GM04504 (cell line): ENCODE results near the gene GTPBP3.
"Not testable (repeated sequence)": the region's sequence is repeated elsewhere in the genome, so short reads cannot be mapped to it uniquely, and the experiment has no call there.

ENCODE experiments used
- DNase-seq: peaks from one replicate; pipeline ENCODE4 v3.0.0-alpha.2; 2012; ENCODE audit warnings: low read depth

Gene GTPBP3

DNA sequence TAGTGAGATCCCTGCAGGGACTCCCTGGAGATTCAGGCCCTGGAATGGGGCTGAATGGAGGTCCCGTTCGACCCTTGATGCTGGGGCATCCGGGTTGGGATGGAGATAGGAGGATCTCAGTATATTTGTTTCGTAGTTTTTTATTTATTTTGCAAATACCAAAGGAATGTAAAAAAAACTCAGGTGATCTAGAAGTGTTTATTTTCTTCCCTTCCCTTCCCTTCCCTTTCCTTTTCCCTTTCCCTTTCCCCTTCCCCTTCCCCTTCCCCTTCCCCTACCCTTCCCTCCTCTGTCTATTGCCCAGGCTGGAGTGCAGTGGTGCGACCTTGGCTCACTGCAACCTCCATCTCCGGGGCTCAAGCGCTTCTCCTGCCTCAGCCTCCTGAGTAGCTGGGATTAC, 4.5 kb downstream of the GTPBP3 start:
- no peak for DNase-seq

GRCh38 chr19:17346109-17346671, 8.8 kb downstream of the GTPBP3 start:
- DNase-seq, result no peak

- no peak for DNase-seq
These were observed 10.0 kb downstream of the GTPBP3 start for GRCh38 chr19:17347361-17347760.

GRCh38 chr19:17347877-17348276, 10.5 kb downstream of the GTPBP3 start:
- no peak for DNase-seq

- DNase-seq, result no peak
These were observed 11.3 kb downstream of the GTPBP3 start for GRCh38 chr19:17348700-17349099.

- no peak for DNase-seq
These were observed 14.6 kb downstream of the GTPBP3 start for GRCh38 chr19:17351815-17352435.

- DNase-seq, result no peak
These were observed 15.4 kb downstream of the GTPBP3 start for GRCh38 chr19:17352608-17353280.

DNA sequence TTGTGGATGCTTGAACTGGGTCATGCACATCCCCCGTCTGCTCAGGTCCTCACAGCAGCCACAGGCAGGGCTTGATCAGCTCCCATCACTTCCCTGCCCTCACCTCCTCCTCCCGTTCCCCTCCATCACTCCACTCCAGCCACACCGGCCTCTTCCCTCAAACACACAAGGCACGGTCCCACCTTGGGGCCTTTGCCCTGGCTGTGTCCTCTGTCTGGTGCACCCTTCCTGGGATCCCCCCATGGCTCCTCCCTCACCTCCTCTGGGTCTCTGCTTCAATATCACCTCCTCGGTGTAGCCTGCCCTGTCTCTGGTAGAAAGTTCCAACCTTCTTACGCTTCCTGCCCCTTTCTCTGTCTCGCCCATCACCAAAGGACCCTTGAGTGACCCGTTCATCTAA, 16.0 kb downstream of the GTPBP3 start:
- no peak for DNase-seq

- DNase-seq, result no peak
These were observed 19.8 kb downstream of the GTPBP3 start for GRCh38 chr19:17357078-17357666.

- no peak for DNase-seq
These were observed 20.4 kb downstream of the GTPBP3 start for GRCh38 chr19:17357724-17358123.

GRCh38 chr19:17358395-17358794, 21.0 kb downstream of the GTPBP3 start:
- no peak for DNase-seq

- no peak for DNase-seq
These were observed 22.8 kb downstream of the GTPBP3 start for GRCh38 chr19:17359905-17360800.

DNA sequence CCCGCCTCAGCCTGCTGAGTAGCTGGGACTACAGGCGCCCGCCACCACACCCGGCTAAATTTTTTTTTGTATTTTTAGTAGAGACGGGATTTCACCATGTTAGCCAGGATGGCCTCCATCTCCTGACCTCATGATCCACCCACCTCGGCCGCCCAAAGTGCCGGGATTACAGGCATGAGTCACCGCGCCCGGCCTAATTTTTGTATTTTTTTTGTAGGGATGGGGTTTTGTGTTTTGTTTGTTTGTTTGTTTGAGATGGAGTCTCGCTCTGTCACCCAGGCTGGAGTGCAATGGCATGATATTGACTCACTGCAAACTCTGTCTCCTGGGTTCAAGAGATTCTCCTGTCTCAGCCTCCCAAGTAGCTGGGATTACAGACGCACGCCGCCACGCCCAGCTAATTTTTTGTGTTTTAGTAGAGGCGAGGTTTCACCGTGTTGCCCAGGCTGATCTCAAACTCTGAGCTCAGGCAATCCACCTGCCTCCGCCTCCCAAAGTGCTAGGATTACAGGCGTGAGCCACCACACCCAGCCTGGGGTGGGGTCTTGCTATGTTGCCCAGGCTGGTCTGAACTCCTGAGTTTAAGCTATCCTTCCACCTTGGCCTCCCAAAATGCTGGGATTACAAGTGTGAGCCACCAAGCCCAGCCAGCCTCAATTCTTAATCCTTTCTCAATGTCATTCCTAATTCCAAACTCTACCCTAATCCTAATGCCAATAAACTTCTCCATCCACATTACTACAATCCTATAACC, 26.7 kb downstream of the GTPBP3 start:
- not testable (repeated sequence) for DNase-seq

GRCh38 chr19:17365361-17365760, 28.0 kb downstream of the GTPBP3 start:
- no peak for DNase-seq

DNA sequence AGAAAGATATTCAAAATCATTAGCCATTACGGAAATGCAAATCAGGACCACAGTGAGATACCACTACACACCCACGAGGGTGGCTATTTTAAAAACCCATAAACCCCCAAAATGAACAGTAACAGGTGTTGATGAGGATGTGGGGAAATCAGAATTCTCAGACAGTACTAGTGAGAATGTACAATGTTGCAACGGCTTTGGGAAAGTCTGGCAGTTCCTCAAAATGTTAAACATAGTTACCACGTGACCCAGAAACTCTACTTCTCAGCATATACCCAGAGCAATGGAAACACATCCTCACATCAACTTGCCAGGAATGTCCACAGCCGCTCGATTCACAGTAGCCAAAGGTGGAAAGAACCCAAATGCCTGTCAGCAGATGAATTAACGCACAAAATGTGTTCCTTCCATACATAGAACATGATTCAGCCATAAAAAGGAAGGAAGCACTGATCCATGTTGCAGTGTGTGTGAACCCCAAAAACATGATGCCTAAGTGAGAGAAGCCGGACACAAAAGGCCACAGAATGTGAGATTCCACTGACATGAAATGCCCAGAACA, 32.8 kb downstream of the GTPBP3 start:
- DNase-seq, result no peak

GRCh38 chr19:17376935-17377600, 39.7 kb downstream of the GTPBP3 start, which contains the start of gene PLVAP:
TSS of gene PLVAP (minus strand) at chr19:17377342. CDS start at chr19:17377288, 54 bp downstream.
- no peak for DNase-seq

DNA sequence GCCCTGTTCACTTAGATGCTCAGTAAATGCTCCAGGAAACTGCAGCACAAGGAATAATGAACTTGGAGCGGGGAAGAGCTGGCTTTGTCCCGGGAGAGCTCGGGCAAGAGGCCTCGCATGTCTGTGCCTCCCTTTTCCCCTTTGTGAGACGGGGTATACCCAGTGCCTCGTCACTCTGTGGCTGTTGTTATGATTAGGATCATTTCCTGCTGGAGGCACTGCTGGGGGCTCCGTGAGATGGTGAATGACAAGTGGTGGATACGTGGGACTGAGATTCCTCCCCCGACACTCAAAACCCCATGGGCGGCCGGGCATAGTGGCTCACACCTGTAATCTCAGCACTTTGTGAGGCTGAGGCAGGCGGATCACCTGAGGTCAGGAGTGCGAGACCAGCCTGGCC, 40.9 kb downstream of the GTPBP3 start:
- DNase-seq, result no peak

- DNase-seq, result no peak
These were observed 41.9 kb downstream of the GTPBP3 start for GRCh38 chr19:17379221-17379631.

- DNase-seq, result no peak
These were observed 43.2 kb downstream of the GTPBP3 start for GRCh38 chr19:17380426-17381138.
